Measurements from ENCODE around the gene SNCB.

Gene SNCB

GRCh38 chr5:176642675-176643490 lies 12.5 kb upstream of the SNCB start:
- DNase-seq (ENCODE audit: extremely low read depth, low read depth): no peak
- TF ChIP-seq, protein P1, sequence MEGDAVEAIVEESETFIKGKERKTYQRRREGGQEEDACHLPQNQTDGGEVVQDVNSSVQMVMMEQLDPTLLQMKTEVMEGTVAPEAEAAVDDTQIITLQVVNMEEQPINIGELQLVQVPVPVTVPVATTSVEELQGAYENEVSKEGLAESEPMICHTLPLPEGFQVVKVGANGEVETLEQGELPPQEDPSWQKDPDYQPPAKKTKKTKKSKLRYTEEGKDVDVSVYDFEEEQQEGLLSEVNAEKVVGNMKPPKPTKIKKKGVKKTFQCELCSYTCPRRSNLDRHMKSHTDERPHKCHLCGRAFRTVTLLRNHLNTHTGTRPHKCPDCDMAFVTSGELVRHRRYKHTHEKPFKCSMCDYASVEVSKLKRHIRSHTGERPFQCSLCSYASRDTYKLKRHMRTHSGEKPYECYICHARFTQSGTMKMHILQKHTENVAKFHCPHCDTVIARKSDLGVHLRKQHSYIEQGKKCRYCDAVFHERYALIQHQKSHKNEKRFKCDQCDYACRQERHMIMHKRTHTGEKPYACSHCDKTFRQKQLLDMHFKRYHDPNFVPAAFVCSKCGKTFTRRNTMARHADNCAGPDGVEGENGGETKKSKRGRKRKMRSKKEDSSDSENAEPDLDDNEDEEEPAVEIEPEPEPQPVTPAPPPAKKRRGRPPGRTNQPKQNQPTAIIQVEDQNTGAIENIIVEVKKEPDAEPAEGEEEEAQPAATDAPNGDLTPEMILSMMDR (IDR thresholded peaks at IDR 0.05; ENCODE audit: low read depth, low read length): no peak

- TF ChIP-seq, protein P1 (IDR thresholded peaks at IDR 0.05; ENCODE audit: low read depth, low read length): no peak
- DNase-seq (ENCODE audit: extremely low read depth, low read depth): no peak
Measured at GRCh38 chr5:176640616-176641015, 10.3 kb upstream of the SNCB start.

- TF ChIP-seq, protein P1 (IDR thresholded peaks at IDR 0.05; ENCODE audit: low read depth, low read length): no peak
- no peak for DNase-seq (ENCODE audit: extremely low read depth, low read depth)
Measured at GRCh38 chr5:176639981-176640380, 9.6 kb upstream of the SNCB start.

DNA sequence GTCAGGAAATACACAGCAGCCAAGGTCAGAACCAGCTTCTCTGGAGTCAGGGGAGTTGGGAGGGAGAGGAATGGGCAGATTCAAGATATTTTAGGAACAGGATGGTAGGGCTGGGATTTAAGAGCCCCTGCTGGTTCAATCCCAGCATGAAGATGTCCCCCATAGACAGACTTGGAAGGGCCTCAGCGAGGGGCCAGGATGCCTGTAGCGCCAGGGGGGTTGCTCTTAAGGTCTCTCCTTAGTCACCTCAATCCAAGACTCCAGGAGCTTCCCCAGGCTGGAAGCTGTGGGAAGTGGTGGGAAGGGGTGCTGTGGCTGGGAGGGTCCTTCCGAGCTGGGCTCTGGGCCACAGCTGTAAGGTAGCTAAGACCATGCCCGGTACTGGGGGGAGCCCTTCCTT lies 8.9 kb upstream of the SNCB start:
- no peak for DNase-seq (ENCODE audit: extremely low read depth, low read depth)
- TF ChIP-seq, protein P1 (IDR thresholded peaks at IDR 0.05; ENCODE audit: low read depth, low read length): no peak

DNA sequence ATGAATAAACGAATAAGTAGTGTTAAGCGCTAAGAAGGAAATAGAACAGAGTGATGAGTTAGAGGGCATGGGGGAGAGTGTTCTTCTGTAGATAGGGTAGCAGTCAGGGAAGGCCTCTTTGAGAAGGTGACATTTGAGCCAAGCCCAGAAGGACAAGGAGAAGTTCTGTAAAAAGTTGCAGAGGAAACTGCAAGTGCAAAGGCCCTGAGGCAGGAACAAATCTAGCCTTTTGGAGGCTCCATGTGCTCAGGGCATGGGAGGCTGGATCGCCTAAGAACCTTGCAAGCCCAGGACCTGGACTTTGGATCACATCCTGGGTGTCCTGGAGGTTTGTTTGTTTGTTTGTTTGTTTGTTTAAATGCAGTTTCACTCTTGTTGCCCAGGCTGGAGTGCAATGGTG lies 8.1 kb upstream of the SNCB start:
- TF ChIP-seq, protein P1 (IDR thresholded peaks at IDR 0.05; ENCODE audit: low read depth, low read length): no peak
- DNase-seq (ENCODE audit: extremely low read depth, low read depth): no peak

- TF ChIP-seq, protein P1 (IDR thresholded peaks at IDR 0.05; ENCODE audit: low read depth, low read length): no peak
- no peak for DNase-seq (ENCODE audit: extremely low read depth, low read depth)
Measured at GRCh38 chr5:176637556-176637955, 7.2 kb upstream of the SNCB start.

DNA sequence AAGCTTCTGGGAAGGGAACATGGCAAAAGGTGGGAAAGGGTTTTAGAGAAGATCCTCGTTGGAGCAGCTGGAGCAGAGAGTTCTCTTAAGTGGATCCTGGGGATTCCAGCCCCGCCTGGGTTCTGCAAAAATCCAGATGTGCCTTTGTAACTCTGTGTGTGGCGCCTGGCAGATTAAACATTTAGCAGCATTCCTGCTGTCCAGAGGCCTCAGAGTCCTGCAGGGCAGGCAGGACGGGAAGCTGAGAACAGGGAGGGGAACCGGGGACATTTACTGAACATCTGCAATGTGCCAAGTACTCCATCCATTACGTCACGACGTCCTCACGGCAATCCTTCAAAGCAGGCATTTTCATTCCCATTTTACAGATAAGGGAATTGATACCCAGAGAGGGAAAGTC lies 6.1 kb upstream of the SNCB start:
- DNase-seq (ENCODE audit: extremely low read depth, low read depth): no peak
- TF ChIP-seq, protein P1 (IDR thresholded peaks at IDR 0.05; ENCODE audit: low read depth, low read length): no peak
